PFSK-1 (cell line): ENCODE results near the gene CHADL.

Source experiments
- FOXP2 ChIP-seq: optimal IDR thresholded peaks from 2 replicates; pipeline ENCODE3; 2011; ENCODE audit warnings: borderline replicate concordance, control low read depth, inconsistent platforms; ENCODE audit not compliant: insufficient read depth; ENCODE audit errors: extremely low read length, extremely low read depth
- POLR2AphosphoS5 ChIP-seq: IDR thresholded peaks from 2 replicates; pipeline ENCODE4 v1.6.1; 2012; ENCODE audit warnings: low read depth, mild to moderate bottlenecking, control low read depth, low read length, moderate library complexity
- SIN3A ChIP-seq: IDR thresholded peaks from 2 replicates; pipeline ENCODE4 v1.6.1; 2012; ENCODE audit warnings: mild to moderate bottlenecking, low read length, moderate library complexity, borderline replicate concordance; ENCODE audit not compliant: insufficient read depth
- TAF1 ChIP-seq: IDR thresholded peaks from 2 replicates; pipeline ENCODE4 v1.6.1; 2012; ENCODE audit warnings: low read length, control low read depth, borderline replicate concordance; ENCODE audit not compliant: insufficient read depth
- TF ChIP-seq, protein P1 (sequence below), 2 experiments: IDR thresholded peaks; 2 replicates each; pipeline versions ENCODE4 v1.6.1 to v1.8.0; 2011 to 2012; ENCODE audit warnings: low read depth in 2 of 2, low read length in 2 of 2, control low read depth in 1 of 2, inconsistent platforms in 1 of 2, mild to moderate bottlenecking in 1 of 2, moderate library complexity in 1 of 2; ENCODE audit not compliant: insufficient read depth in 1 of 2

Gene CHADL

GRCh38 chr22:41230401-41230785 is 10.3 kb downstream of the CHADL start:
- TF ChIP-seq FOXP2: no peak
- TF ChIP-seq TAF1: no peak
- TF ChIP-seq POLR2AphosphoS5: no peak
- TF ChIP-seq SIN3A: no peak
- TF ChIP-seq, protein P1, sequence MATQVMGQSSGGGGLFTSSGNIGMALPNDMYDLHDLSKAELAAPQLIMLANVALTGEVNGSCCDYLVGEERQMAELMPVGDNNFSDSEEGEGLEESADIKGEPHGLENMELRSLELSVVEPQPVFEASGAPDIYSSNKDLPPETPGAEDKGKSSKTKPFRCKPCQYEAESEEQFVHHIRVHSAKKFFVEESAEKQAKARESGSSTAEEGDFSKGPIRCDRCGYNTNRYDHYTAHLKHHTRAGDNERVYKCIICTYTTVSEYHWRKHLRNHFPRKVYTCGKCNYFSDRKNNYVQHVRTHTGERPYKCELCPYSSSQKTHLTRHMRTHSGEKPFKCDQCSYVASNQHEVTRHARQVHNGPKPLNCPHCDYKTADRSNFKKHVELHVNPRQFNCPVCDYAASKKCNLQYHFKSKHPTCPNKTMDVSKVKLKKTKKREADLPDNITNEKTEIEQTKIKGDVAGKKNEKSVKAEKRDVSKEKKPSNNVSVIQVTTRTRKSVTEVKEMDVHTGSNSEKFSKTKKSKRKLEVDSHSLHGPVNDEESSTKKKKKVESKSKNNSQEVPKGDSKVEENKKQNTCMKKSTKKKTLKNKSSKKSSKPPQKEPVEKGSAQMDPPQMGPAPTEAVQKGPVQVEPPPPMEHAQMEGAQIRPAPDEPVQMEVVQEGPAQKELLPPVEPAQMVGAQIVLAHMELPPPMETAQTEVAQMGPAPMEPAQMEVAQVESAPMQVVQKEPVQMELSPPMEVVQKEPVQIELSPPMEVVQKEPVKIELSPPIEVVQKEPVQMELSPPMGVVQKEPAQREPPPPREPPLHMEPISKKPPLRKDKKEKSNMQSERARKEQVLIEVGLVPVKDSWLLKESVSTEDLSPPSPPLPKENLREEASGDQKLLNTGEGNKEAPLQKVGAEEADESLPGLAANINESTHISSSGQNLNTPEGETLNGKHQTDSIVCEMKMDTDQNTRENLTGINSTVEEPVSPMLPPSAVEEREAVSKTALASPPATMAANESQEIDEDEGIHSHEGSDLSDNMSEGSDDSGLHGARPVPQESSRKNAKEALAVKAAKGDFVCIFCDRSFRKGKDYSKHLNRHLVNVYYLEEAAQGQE (IDR thresholded peaks at IDR 0.05; ENCODE audit: insufficient read depth in 1 of 2, low read depth in 2 of 2, low read length in 2 of 2): no peak

DNA sequence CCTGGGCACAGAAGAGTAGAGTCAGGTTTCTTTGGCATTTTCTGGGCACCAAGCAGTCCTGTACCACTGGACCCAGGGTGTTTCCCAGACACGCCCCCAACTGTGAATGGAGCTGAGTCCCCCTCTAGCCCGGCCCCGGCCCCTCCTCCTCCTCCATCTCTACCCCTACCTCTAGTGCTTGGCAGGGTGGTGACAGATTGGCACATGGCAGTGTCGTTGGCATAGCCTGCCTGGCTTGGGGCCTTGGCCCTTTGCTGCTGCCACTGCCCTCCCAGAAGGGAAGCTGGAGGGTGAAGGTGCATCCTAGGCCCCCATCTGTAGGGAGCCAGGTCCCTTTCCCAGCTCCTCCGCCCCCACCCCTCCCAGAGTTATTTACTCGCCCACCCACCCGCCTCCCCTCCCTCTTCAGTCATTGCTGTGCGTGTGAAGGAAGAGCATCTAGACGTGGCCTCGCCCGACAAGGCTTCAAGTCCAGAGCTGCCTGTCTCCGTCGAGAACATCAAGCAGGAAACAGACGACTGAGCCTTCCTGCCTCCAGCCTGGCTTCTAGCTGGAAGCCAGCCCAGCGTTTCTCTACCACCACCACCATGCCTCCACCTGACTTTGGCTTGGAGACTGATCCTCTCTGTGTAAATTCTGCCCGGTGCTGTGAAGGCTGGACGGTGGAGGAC is 10.9 kb downstream of the CHADL start:
- TF ChIP-seq TAF1: no peak

GRCh38 chr22:41229215-41229614 is 11.5 kb downstream of the CHADL start:
- TF ChIP-seq FOXP2 (no peak), POLR2AphosphoS5 (no peak), SIN3A (no peak), TAF1 (no peak)
- TF ChIP-seq, protein P1 (IDR thresholded peaks at IDR 0.05; ENCODE audit: insufficient read depth in 1 of 2, low read depth in 2 of 2, low read length in 2 of 2): no peak

DNA sequence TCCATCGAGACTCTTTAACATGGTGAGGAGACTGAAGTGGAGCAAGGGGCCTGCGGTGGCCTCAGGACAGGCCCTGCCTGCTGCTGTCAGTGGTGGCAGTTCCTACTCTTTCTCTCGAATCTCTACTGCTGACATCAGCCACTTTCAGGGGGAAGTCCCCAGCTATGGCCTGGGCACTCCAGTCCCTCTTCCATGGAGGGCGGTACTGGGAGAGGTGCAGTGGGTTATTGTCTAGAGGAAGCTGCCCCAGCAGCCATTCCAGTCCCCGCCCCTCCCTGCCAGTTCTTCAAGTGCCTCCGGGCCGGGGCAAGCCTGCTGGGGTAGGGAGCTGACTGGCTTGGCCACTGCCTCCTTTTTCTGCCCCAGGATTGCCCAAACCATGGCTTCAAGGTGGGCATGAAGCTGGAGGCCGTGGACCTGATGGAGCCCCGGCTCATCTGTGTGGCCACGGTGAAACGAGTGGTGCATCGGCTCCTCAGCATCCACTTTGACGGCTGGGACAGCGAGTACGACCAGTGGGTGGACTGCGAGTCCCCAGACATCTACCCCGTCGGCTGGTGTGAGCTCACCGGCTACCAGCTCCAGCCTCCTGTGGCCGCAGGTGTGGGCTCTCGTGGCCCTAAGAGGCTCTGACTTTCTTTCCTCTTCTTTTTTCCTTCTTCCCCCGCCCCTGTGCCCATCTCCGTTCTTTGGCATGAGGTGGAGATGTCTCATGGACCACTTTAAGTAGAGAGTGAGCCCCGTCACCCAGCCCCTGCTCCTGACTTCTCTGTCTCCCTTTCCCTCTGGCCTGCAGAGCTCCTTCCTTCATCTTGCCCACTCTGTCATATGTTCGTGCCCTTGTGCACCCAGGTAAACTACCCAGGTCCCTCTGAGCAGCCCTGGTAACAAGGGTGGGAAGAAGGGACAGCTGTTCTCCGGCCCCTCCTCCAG is 13.7 kb downstream of the CHADL start:
- TF ChIP-seq POLR2AphosphoS5 (no peak), TAF1 (no peak), SIN3A (no peak), FOXP2 (no peak)
- TF ChIP-seq, protein P1 (IDR thresholded peaks at IDR 0.05; ENCODE audit: insufficient read depth in 1 of 2, low read depth in 2 of 2, low read length in 2 of 2): no peak

- no peak for TF ChIP-seq TAF1
- TF ChIP-seq, protein P1 (IDR thresholded peaks at IDR 0.05; ENCODE audit: insufficient read depth in 1 of 2, low read depth in 2 of 2, low read length in 2 of 2): no peak
- TF ChIP-seq POLR2AphosphoS5: no peak
- TF ChIP-seq FOXP2: no peak
- no peak for TF ChIP-seq SIN3A
These were observed 17.2 kb downstream of the CHADL start for GRCh38 chr22:41223535-41223934.
